Stimulated activated CD4-positive, alpha-beta T cell treated with anti-CD3 and anti-CD28 coated beads, Interleukin-2, amount 100 ng/mL, for 4 hours (primary cell): ENCODE data around the gene KDSR.

Experiments used
- DNase-seq: peaks from one replicate; pipeline ENCODE4 v3.0.0-alpha.2; 2020; ENCODE audit warnings: low read depth

Gene KDSR

GRCh38 chr18:63306819-63307550, 60.0 kb downstream of the KDSR start:
- no peak for DNase-seq

DNA sequence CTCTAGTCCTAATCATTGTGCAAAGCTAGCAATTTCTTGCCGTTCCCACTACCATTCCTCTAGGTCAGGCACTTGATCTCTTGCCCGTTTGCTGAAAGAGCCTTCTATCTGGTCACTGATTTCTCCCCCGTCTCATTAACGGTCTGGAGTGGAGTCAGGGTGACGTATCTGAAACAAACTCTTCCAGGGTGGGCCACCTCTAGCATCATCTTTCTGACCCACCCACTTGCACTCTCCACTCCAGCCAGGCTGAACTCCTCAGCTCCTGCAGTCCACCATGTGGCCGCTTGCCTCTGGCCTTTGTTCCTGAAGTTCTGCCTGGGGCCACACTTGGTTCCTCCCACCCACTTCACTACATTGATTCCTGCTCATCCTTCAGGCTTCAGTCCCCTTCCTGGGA, 60.8 kb downstream of the KDSR start:
- no peak for DNase-seq

GRCh38 chr18:63303547-63303946, 63.5 kb downstream of the KDSR start:
- DNase-seq: no peak

DNA sequence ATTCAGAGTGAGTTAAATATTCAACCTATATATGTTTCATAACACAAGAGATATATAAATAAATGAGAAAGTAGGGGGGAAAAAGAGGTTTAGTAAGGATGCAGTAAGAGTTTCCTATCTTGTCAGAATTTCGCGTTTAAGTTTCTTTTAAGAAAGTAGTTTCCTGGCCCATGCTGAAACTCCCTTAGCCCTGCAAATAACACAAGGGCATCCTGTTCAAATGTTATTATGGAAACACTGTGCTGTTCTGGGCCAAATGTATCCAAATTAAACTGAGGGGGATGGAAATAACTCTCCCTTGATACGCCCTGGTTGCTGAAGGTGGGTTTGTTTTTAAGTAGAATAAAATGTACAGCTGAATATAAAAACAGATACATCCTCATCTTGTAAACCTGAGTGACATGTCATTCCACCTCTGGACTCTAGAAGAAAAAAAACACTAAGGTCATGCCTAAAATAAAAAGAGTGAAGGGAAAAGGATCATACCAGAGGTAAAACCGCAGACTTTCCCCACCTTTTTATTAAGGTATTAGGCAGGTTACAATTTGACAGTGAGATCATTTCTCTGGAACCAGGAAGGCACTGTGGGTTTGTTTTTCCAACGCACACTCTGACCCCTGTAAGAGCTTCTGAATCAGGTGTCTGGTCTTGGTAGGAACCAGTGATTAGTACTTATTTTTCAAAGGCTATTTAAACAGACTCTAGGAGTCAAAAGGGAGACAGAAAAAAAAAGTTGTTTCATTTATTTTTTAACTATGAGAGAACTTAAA, 64.2 kb downstream of the KDSR start:
- DNase-seq: no peak

GRCh38 chr18:63302220-63302619, 64.8 kb downstream of the KDSR start:
- no peak for DNase-seq

DNA sequence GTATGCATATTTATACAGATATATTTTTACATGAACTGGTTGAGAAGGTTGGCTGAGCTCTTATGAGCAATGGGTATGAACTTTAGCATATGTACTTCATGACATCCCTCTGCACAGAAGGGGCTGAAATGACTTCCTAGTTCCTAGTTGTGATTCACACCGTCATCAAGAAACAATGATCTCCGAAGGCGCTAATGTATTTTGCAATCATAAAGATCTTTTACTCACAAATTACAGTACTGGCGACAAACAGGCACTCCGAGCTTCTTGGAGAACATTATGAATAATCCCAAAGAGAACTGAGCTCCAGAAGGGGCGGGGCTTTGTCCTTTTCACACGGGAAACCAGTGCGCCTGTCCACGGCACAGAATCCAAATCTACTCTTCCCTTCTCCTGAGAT, 65.6 kb downstream of the KDSR start:
- DNase-seq: no peak

DNA sequence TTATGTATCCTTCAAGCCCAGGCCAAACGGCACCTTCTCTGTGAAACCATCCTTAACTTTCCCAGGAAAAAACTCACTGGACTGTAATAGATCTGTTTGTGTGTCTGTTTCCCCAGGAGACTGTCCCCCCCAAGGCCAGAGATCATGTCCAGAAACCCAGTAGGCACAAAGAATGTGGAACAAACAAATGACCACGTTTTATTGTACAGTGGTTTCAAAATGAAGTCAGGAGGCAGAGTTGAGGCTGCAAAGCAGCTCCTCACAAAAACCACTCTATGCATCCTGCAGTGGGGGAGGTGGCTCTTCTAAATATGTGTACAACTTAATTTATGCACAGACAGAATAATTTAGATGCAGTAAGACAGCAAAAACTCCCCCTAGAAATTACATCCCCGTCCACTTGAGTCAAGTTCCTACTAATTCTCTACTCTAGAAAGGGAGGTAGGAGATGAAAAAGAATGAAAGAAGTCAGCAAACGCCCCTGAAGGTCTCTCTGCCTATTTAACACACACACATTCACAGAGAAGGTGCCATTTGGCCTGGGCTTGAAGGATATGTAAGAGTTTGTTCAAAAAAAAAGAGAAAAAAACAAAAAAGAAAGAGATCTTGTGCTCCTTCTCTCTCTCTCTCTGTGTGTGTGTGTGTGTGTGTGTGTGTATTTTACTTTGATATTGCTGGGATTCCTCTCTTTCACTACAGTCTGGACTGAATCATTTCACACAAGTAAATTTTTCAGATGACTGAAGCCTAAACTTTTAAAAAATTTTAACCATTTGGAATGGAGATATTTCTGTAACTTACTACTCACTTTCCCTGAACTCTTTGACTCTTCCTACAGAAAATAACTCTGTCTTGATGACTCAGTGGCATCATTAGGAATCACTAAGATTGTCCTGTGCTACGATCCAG, 66.9 kb downstream of the KDSR start:
- no peak for DNase-seq

- no peak for DNase-seq
Observed at GRCh38 chr18:63298400-63299365, 68.3 kb downstream of the KDSR start.

DNA sequence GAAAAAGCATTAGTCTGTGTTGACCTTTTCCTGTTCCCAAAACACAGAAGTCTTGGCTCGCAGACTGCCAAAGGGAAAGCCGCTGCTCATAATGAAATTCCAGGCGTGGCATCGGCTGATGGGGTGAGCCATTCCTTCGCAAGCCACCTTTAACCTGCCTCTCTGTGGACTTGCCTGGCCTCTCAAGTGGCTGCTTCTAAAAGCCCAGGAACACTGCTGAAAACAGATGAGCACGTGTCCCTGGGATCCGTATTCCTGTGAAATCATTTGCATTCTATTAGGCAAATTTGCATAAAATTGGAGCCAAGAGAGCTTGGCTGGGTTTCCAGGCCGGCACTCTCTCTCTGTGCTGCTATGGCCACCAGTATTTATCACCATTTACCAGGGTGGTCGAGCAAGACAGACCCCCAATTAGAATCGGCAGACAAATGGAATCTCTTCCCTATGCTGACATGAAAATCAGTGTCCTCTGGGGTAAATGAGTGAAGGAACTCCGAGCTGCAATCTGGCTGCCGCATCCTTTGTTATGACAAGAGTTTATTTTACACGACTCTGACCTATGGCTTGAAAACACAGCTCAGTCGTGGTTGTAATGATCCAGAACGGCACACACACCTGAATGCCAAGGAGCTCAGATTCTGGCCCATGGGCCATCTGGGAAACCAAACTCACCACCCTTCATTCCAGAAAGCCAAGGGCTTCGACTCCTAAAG, 69.2 kb downstream of the KDSR start:
- no peak for DNase-seq

GRCh38 chr18:63293935-63294334, 73.1 kb downstream of the KDSR start:
- DNase-seq: no peak

GRCh38 chr18:63292831-63293683, 73.9 kb downstream of the KDSR start:
- DNase-seq: no peak

GRCh38 chr18:63291278-63291677, 75.7 kb downstream of the KDSR start:
- DNase-seq: no peak

GRCh38 chr18:63290821-63291200, 76.2 kb downstream of the KDSR start:
- DNase-seq: peak; percentile 48

- DNase-seq: no peak
Observed at GRCh38 chr18:63290166-63290820, 76.7 kb downstream of the KDSR start.

- DNase-seq: no peak
Observed at GRCh38 chr18:63288311-63288710, 78.7 kb downstream of the KDSR start.

- no peak for DNase-seq
Observed at GRCh38 chr18:63287691-63288220, 79.2 kb downstream of the KDSR start.

DNA sequence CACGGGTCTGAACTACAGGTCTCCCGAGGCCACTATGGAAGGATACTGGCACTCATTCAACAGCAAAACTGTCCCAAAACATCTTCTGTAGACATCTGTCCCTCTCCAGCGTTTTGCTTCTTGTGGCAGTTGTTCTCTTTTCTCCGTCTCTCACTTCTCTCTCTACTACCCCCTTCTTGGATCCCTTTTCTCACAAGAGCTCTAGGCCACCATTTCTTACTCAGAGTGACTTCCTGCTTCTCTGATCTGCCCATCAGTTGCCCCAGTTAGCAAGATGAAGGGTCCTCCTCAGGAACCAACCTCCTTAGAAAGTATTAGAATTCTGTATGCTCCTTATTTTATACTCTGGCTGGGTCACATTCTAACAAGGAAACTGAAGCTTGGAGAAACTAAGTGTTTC, 80.1 kb downstream of the KDSR start:
- DNase-seq: no peak

DNA sequence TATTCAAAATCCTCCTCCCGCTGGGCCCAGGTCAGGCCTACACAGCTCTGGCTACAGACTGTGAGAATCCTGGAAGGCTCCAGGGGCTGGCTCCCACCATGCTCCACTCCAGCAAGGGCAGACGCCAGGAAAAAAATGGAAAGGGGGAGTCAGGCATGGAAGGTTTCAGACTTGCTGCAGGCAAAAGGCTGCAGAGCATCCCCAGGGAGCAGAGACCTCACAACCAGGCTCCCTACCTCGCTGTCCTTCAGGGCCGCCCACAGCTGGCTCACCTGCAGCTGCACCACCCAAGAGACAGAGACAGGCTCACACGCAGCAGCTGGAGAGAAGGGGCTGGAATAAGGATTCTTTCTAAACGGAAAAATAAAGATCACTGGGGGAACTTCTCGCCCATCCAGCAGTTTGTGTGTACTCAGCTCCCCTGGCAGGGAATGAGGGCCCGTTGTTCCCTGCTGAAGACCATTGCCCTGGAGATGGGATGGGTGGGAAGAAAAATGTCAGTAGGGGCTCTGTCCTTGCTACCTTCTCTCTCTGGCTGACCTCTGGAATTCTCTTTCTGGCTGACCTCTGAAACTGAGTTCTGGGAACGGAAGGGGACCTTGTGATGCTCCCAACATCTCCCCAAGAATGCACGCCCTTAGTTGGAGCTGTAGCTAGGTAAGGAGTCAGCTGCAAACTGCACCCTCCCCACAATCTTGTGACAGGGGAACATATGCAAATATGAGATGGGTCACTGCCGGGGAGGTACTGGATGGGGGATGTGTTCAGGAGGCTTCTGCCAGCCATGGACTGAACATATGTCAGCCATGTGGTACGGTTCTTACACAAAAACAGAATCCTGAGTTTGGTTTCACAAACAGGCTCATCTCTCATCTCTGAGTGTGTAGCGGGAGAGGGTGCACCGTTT, 81.9 kb downstream of the KDSR start:
- no peak for DNase-seq
